Measurements from ENCODE around the gene SIX3. TPM values are rescaled to one million over a fixed set of nuclear protein-coding genes. Genes with fewer than 3 reads are reported as not detected.

SIX3 gene
- total and polyA plus RNA-seq, 2 donors (not counting 1 experiment from before 2014, with no cell fraction given): not detected

GRCh38 chr2:44955593-44956392 is 14.3 kb downstream of the SIX3 start:
- Histone ChIP-seq H3K4me3 (ENCODE audit: control extremely low read depth in 1 of 5, extremely low read depth in 1 of 5, insufficient read depth in 1 of 5, low read depth in 2 of 5, low read length in 4 of 5) (peak overlapping the region in 4 of 5 experiments; percentile 9 to 56 (median 35)), H3K4me1 (ENCODE audit: control insufficient read depth in 2 of 2, insufficient read depth in 2 of 2, low read length in 2 of 2) (peaks cover 35 to 40% of the 10 kb centered on the region in 2 donors), H3K27ac (ENCODE audit: low read length in 2 of 2) (no peak overlapping the region), H3K4me2 (replicated peaks; ENCODE audit: low read depth, low read length, poor library complexity, severe bottlenecking) (peak overlapping the region; percentile 82), H2AFZ (ENCODE audit: insufficient read depth, low read depth, low read length, poor library complexity, severe bottlenecking) (peak overlapping the region; percentile 63), H4K20me1 (ENCODE audit: control insufficient read depth, insufficient read depth, low read length, poor library complexity, severe bottlenecking) (no peaks in the 10 kb centered on the region), H3K9ac (ENCODE audit: low read length) (peak overlapping the region; percentile 51), H3K79me2 (ENCODE audit: control insufficient read depth, insufficient read depth, low read length) (no peaks in the 10 kb centered on the region), H3K9me3 (ENCODE audit: control extremely low read depth in 1 of 3, control insufficient read depth in 2 of 3, insufficient read depth in 1 of 3, low read length in 2 of 3) (peaks cover 0 to 12% (median 0%) of the 10 kb centered on the region in 3 donors), H3K27me3 (replicated peaks in 1 of 4; ENCODE audit: control extremely low read depth in 1 of 4, control insufficient read depth in 3 of 4, insufficient read depth in 4 of 4, low read length in 3 of 4) (peaks cover 0 to 57% (median 28%) of the 10 kb centered on the region in 4 experiments), H3K36me3 (replicated peaks in 1 of 2; ENCODE audit: control extremely low read depth in 1 of 2, control insufficient read depth in 1 of 2, extremely low read depth in 1 of 2, insufficient read depth in 2 of 2, low read length in 1 of 2) (no peaks in the 10 kb centered on the region)
- H3K4me3 Mint-ChIP-seq: peak overlapping the region; percentile 82
- CTCF ChIA-PET: interaction anchor here (0.6 to 10.5 kb wide), 43 partner anchors 9 to 912 kb away, joined by 3 to 216 read pairs (median 4); partner anchors contain the start of gene CAMKMT
- peak; percentile 85 for DNase-seq
- peaks cover 74% of the 10 kb centered on the region for H3K27me3 Mint-ChIP-seq
- ATAC-seq (ENCODE audit: low read depth): peak; percentile 80
- H3K27ac Mint-ChIP-seq: no peak overlapping the region
- H3K9me3 Mint-ChIP-seq (ENCODE audit: insufficient read depth): no peaks in the 10 kb centered on the region
- TF ChIP-seq EZH2 (IDR thresholded peaks at IDR 0.05; ENCODE audit: borderline replicate concordance, insufficient read depth, low read depth, low read length, poor library complexity, severe bottlenecking): peak; percentile 65
- TF ChIP-seq CTCF (IDR thresholded peaks at IDR 0.05): peak; percentile 97
- peaks cover 36% of the 10 kb centered on the region for H3K4me1 Mint-ChIP-seq
- intact Hi-C loops (cut with micrococcal nuclease): loop anchor here (1.0 kb wide), 3 partner anchors 476 to 868 kb away; no protein-coding TSS in a partner anchor
- 7% methylated on average over 35 of the region's 38 CpGs for WGBS (ENCODE audit: insufficient coverage)
- POLR2A ChIA-PET: no interaction called here

DNA sequence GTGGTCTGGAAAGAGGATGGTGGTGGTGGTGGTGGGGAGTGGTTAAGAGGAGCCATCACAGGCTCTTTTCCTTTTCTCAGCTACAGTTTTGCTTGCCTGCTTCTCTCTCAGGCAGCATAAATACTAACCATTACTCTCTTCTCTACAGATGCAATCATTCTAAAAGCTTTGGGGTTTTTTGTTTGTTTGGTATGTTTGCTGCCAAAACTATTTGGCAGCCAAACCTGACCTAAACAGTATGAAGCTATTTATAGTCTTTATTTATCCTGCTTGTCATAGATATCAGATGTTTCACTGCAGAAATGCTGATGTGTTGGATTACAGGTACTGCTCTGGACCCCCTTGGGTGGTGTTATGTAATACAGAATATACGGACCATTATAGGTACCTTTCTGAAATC is 15.3 kb downstream of the SIX3 start:
- no peak overlapping the region for H3K4me3 ChIP-seq (ENCODE audit: control extremely low read depth in 1 of 5, extremely low read depth in 1 of 5, insufficient read depth in 1 of 5, low read depth in 2 of 5, low read length in 4 of 5)
- H3K79me2 ChIP-seq (ENCODE audit: control insufficient read depth, insufficient read depth, low read length): no peaks in the 10 kb centered on the region
- H3K9ac ChIP-seq (ENCODE audit: low read length): no peak overlapping the region
- no peak for TF ChIP-seq EZH2 (IDR thresholded peaks at IDR 0.05; ENCODE audit: borderline replicate concordance, insufficient read depth, low read depth, low read length, poor library complexity, severe bottlenecking)
- no peak for TF ChIP-seq CTCF (IDR thresholded peaks at IDR 0.05)
- H3K27me3 ChIP-seq (replicated peaks in 1 of 4; ENCODE audit: control extremely low read depth in 1 of 4, control insufficient read depth in 3 of 4, insufficient read depth in 4 of 4, low read length in 3 of 4): peaks cover 0 to 52% (median 21%) of the 10 kb centered on the region in 4 experiments
- Mint-ChIP-seq H3K9me3 (ENCODE audit: insufficient read depth) (no peaks in the 10 kb centered on the region), H3K27ac (no peak overlapping the region), H3K4me1 (peaks cover 32% of the 10 kb centered on the region), H3K4me3 (no peak overlapping the region), H3K27me3 (peaks cover 70% of the 10 kb centered on the region)
- no CpG with 5 or more reads among the region's 1 CpG for WGBS (ENCODE audit: insufficient coverage)
- DNase-seq: no peak
- H2AFZ ChIP-seq (ENCODE audit: insufficient read depth, low read depth, low read length, poor library complexity, severe bottlenecking): no peak overlapping the region
- no peak overlapping the region for H3K4me2 ChIP-seq (replicated peaks; ENCODE audit: low read depth, low read length, poor library complexity, severe bottlenecking)
- ATAC-seq (ENCODE audit: low read depth): no peak
- peaks cover 0 to 12% (median 0%) of the 10 kb centered on the region in 3 donors for H3K9me3 ChIP-seq (ENCODE audit: control extremely low read depth in 1 of 3, control insufficient read depth in 2 of 3, insufficient read depth in 1 of 3, low read length in 2 of 3)
- no peaks in the 10 kb centered on the region for H3K36me3 ChIP-seq (replicated peaks in 1 of 2; ENCODE audit: control extremely low read depth in 1 of 2, control insufficient read depth in 1 of 2, extremely low read depth in 1 of 2, insufficient read depth in 2 of 2, low read length in 1 of 2)
- CTCF ChIA-PET: interaction anchor here (0.6 to 10.5 kb wide), 19 partner anchors 13 to 913 kb away, joined by 3 to 216 read pairs (median 4); no protein-coding TSS in a partner anchor
- H4K20me1 ChIP-seq (ENCODE audit: control insufficient read depth, insufficient read depth, low read length, poor library complexity, severe bottlenecking): no peaks in the 10 kb centered on the region
- peaks cover 31 to 35% of the 10 kb centered on the region in 2 donors for H3K4me1 ChIP-seq (ENCODE audit: control insufficient read depth in 2 of 2, insufficient read depth in 2 of 2, low read length in 2 of 2)
- POLR2A ChIA-PET: no interaction called here
- intact Hi-C loops (cut with micrococcal nuclease): no loop called here
- H3K27ac ChIP-seq (ENCODE audit: low read length in 2 of 2): no peak overlapping the region

All from B cell (primary cell).